Ramos (cell line): ENCODE measurements around the gene CCDC152.

Source experiments
- in situ Hi-C: fragments of 300-500 bp; cut with MboI; formaldehyde crosslinking; loops from one replicate; pipeline ENCODE4 v1.14.3; 2022; ENCODE audit warnings: low sequenced_read_pairs; ENCODE audit not compliant: unreplicated experiment

CCDC152 gene

GRCh38 chr5:42779083-42779482 lies 22.5 kb downstream of the CCDC152 start:
- in situ Hi-C loops, result no loop called here

GRCh38 chr5:42781584-42781983 lies 25.0 kb downstream of the CCDC152 start:
- in situ Hi-C loops, result no loop called here

GRCh38 chr5:42784132-42784531 lies 27.5 kb downstream of the CCDC152 start:
- in situ Hi-C loops, result no loop called here

- in situ Hi-C loops, result no loop called here
Measured at GRCh38 chr5:42785756-42786155, 29.1 kb downstream of the CCDC152 start.

GRCh38 chr5:42787073-42787472 lies 30.5 kb downstream of the CCDC152 start:
- in situ Hi-C loops, result no loop called here

GRCh38 chr5:42787845-42788244 lies 31.2 kb downstream of the CCDC152 start:
- in situ Hi-C loops, result no loop called here

- in situ Hi-C loops, result no loop called here
Measured at GRCh38 chr5:42791151-42791550, 34.5 kb downstream of the CCDC152 start.

GRCh38 chr5:42798284-42799240 lies 41.9 kb downstream of the CCDC152 start:
- in situ Hi-C loops, result no loop called here

GRCh38 chr5:42799241-42799608 lies 42.6 kb downstream of the CCDC152 start:
- in situ Hi-C loops, result no loop called here

GRCh38 chr5:42799668-42800114 lies 43.1 kb downstream of the CCDC152 start:
- in situ Hi-C loops, result no loop called here

- in situ Hi-C loops, result no loop called here
Measured at GRCh38 chr5:42800748-42801330, 44.2 kb downstream of the CCDC152 start.

GRCh38 chr5:42801516-42802166 lies 45.0 kb downstream of the CCDC152 start:
- in situ Hi-C loops, result no loop called here

GRCh38 chr5:42804717-42805339 lies 48.2 kb downstream of the CCDC152 start:
- in situ Hi-C loops, result no loop called here

GRCh38 chr5:42806004-42806700 lies 49.5 kb downstream of the CCDC152 start:
- in situ Hi-C loops, result no loop called here

GRCh38 chr5:42806701-42807262 lies 50.2 kb downstream of the CCDC152 start:
- in situ Hi-C loops, result no loop called here

- in situ Hi-C loops, result no loop called here
Measured at GRCh38 chr5:42807722-42808447, 51.3 kb downstream of the CCDC152 start.

- in situ Hi-C loops, result no loop called here
Measured at GRCh38 chr5:42808888-42809611, 52.4 kb downstream of the CCDC152 start.

GRCh38 chr5:42810834-42811590 lies 54.4 kb downstream of the CCDC152 start:
- in situ Hi-C loops, result no loop called here
